A673 (cell line): Measurements from ENCODE around the gene NINJ2.

ENCODE experiments used
- CTCF ChIP-seq: fragments of 300-800, 200-600 bp; sonication (generic); conservative IDR thresholded peaks from 2 replicates; pipeline ENCODE4 v1.5.1; 2017; ENCODE audit warnings: low read depth, mild to moderate bottlenecking, antibody characterized with exemption, low read length, moderate library complexity, mixed read lengths
- EZH2 ChIP-seq: fragments of 200-600 bp; sonication (generic); IDR thresholded peaks from 2 replicates; pipeline ENCODE4 v1.6.1; 2017; ENCODE audit warnings: borderline replicate concordance, low read depth, mild to moderate bottlenecking, mixed read lengths, antibody characterized with exemption, low read length; ENCODE audit not compliant: poor library complexity, severe bottlenecking

GRCh38 chr12:547883-548470 is 115.3 kb downstream of the NINJ2 start:
- TF ChIP-seq EZH2 (no peak), CTCF (no peak)
